CD8-positive, alpha-beta memory T cell (primary cell): Measurements from ENCODE around the gene AZIN2. TPM values are rescaled to one million over a fixed set of nuclear protein-coding genes. Genes with fewer than 3 reads are reported as not detected.

Experiments
- CTCF ChIA-PET: fragments of 350-600 bp; sonication (Branson Sonifier 250); formaldehyde crosslinking; loops from one replicate; lab custom pipeline; 2021; ENCODE audit warnings: antibody characterized with exemption; lab: Charles Lee
- POLR2A ChIA-PET: fragments of 350-600 bp; sonication (Branson Sonifier 250); formaldehyde crosslinking; loops from one replicate; lab custom pipeline; 2021; ENCODE audit warnings: antibody characterized with exemption; lab: Charles Lee
- DNase-seq, 5 donors: peaks; one replicate each; pipeline versions ENCODE4 v3.0.0 to v3.0.0-alpha.2; 2020 to 2022; ENCODE audit warnings: mixed read lengths in 1 of 5
- H3K27ac ChIP-seq: one replicate; pipeline ENCODE4 v1.7.0; 2013; ENCODE audit warnings: low read depth, mild to moderate bottlenecking, low read length, moderate library complexity
- H3K27me3 ChIP-seq: 2 replicates; pipeline ENCODE4 v1.7.0; 2013; ENCODE audit warnings: low read length, mild to moderate bottlenecking; ENCODE audit not compliant: insufficient read depth, poor library complexity, severe bottlenecking
- H3K36me3 ChIP-seq: 2 replicates; pipeline ENCODE4 v1.7.0; 2013; ENCODE audit warnings: mild to moderate bottlenecking, low read length, moderate library complexity; ENCODE audit not compliant: insufficient read depth
- H3K4me1 ChIP-seq: 2 replicates; pipeline ENCODE4 v1.7.0; 2013; ENCODE audit warnings: mild to moderate bottlenecking, low read length, moderate library complexity; ENCODE audit not compliant: insufficient read depth
- H3K4me3 ChIP-seq: 2 replicates; pipeline ENCODE4 v1.7.0; 2013; ENCODE audit warnings: mild to moderate bottlenecking, low read length
- H3K9me3 ChIP-seq: 2 replicates; pipeline ENCODE4 v1.7.0; 2013; ENCODE audit warnings: mild to moderate bottlenecking, low read length
- H3K27ac Mint-ChIP-seq, 8 donors: one replicate each; pipeline ENCODE4 v1.8.0; 2020 to 2021; ENCODE audit warnings: mixed read lengths in 8 of 8, mild to moderate bottlenecking in 6 of 8, inconsistent platforms in 3 of 8, moderate library complexity in 3 of 8
- H3K27me3 Mint-ChIP-seq, 2 donors: one replicate each; pipeline ENCODE4 v1.8.0; 2020 to 2021; ENCODE audit warnings: mixed read lengths in 2 of 2, mild to moderate bottlenecking in 1 of 2, moderate library complexity in 1 of 2
- H3K36me3 Mint-ChIP-seq, 3 donors: one replicate each; pipeline ENCODE4 v1.8.0; 2020 to 2021; ENCODE audit warnings: mixed read lengths in 3 of 3, inconsistent platforms in 1 of 3, mild to moderate bottlenecking in 1 of 3
- H3K4me1 Mint-ChIP-seq, 3 donors: one replicate each; pipeline ENCODE4 v1.8.0; 2020 to 2021; ENCODE audit warnings: mixed read lengths in 3 of 3, inconsistent platforms in 1 of 3, mild to moderate bottlenecking in 1 of 3
- H3K4me3 Mint-ChIP-seq, 7 donors: one replicate each; pipeline ENCODE4 v1.8.0; 2020 to 2021; ENCODE audit warnings: mixed read lengths in 7 of 7, mild to moderate bottlenecking in 6 of 7, moderate library complexity in 4 of 7, inconsistent platforms in 2 of 7
- H3K9me3 Mint-ChIP-seq, 5 donors: one replicate each; pipeline ENCODE4 v1.8.0; 2020 to 2022; ENCODE audit warnings: mixed read lengths in 5 of 5, mild to moderate bottlenecking in 3 of 5, moderate library complexity in 2 of 5, inconsistent platforms in 1 of 5
- polyA plus RNA-seq: library from polyadenylated mRNA; unstranded; fragments of 300-500 nt; fragmentation: Illumina TruSeq; gene quantifications from one replicate; pipeline ENCODE4 v1.2.3, GENCODE V29; 2021
- total RNA-seq, 2 experiments: library from RNA; stranded (reverse); gene quantifications; one replicate each; pipeline ENCODE4 v1.2.3, GENCODE V29; 2021

Gene AZIN2
- total and polyA plus RNA-seq, 3 experiments from 2014 or later, result 2.1 to 4.9 (median 2.5) TPM

GRCh38 chr1:33158366-33158765, 77.4 kb downstream of the AZIN2 start:
- Histone ChIP-seq H3K4me3 (no peak overlapping the region), H3K27me3 (no peaks in the 10 kb centered on the region), H3K4me1 (no peaks in the 10 kb centered on the region), H3K36me3 (peaks cover 4% of the 10 kb centered on the region), H3K27ac (no peak overlapping the region), H3K9me3 (no peaks in the 10 kb centered on the region)
- Mint-ChIP-seq H3K4me3 (no peak overlapping the region), H3K9me3 (no peaks in the 10 kb centered on the region), H3K27me3 (peaks cover 0 to 1% of the 10 kb centered on the region in 2 donors), H3K36me3 (peaks cover 4 to 66% (median 17%) of the 10 kb centered on the region in 3 donors), H3K4me1 (peaks cover 0 to 2% (median 0%) of the 10 kb centered on the region in 3 donors), H3K27ac (no peak overlapping the region)
- ChIA-PET CTCF (no interaction called here), POLR2A (no interaction called here)
- no peak for DNase-seq

- Histone ChIP-seq H3K36me3 (peaks cover 4% of the 10 kb centered on the region), H3K4me3 (no peak overlapping the region), H3K27ac (no peak overlapping the region), H3K9me3 (no peaks in the 10 kb centered on the region), H3K27me3 (no peaks in the 10 kb centered on the region), H3K4me1 (no peaks in the 10 kb centered on the region)
- ChIA-PET POLR2A (interaction anchor here (0.6 kb wide), 1 partner anchor 45 kb away, joined by 5 read pairs; no protein-coding TSS in a partner anchor), CTCF (no interaction called here)
- H3K36me3 Mint-ChIP-seq, result peaks cover 4 to 69% (median 14%) of the 10 kb centered on the region in 3 donors
- no peak for DNase-seq
- peak overlapping the region in 1 of 8 donors; percentile 78 for H3K27ac Mint-ChIP-seq
- no peak overlapping the region for H3K4me3 Mint-ChIP-seq
- H3K4me1 Mint-ChIP-seq, result peaks cover 0 to 2% (median 0%) of the 10 kb centered on the region in 3 donors
- no peaks in the 10 kb centered on the region for H3K9me3 Mint-ChIP-seq
- peaks cover 0 to 1% of the 10 kb centered on the region in 2 donors for H3K27me3 Mint-ChIP-seq
These were observed 78.6 kb downstream of the AZIN2 start for GRCh38 chr1:33159577-33159976.

GRCh38 chr1:33161061-33161681, 80.2 kb downstream of the AZIN2 start:
- no peak overlapping the region for H3K4me3 Mint-ChIP-seq
- no peaks in the 10 kb centered on the region for H3K9me3 Mint-ChIP-seq
- no peak overlapping the region for H3K27ac ChIP-seq
- H3K27ac Mint-ChIP-seq, result peak overlapping the region in 1 of 8 donors; percentile 17
- H3K27me3 ChIP-seq, result no peaks in the 10 kb centered on the region
- peaks cover 0 to 2% (median 0%) of the 10 kb centered on the region in 3 donors for H3K4me1 Mint-ChIP-seq
- no peaks in the 10 kb centered on the region for H3K9me3 ChIP-seq
- DNase-seq, result no peak
- H3K4me1 ChIP-seq, result no peaks in the 10 kb centered on the region
- peaks cover 4 to 66% (median 15%) of the 10 kb centered on the region in 3 donors for H3K36me3 Mint-ChIP-seq
- no peak overlapping the region for H3K4me3 ChIP-seq
- ChIA-PET CTCF (interaction anchor here (0.7 kb wide), 1 partner anchor 20 kb away, joined by 3 read pairs; no protein-coding TSS in a partner anchor), POLR2A (no interaction called here)
- H3K36me3 ChIP-seq, result peaks cover 4% of the 10 kb centered on the region
- H3K27me3 Mint-ChIP-seq, result peaks cover 0 to 1% of the 10 kb centered on the region in 2 donors

- H3K9me3 Mint-ChIP-seq, result no peaks in the 10 kb centered on the region
- POLR2A ChIA-PET, result no interaction called here
- DNase-seq, result no peak
- no peaks in the 10 kb centered on the region for H3K9me3 ChIP-seq
- peaks cover 0 to 2% (median 0%) of the 10 kb centered on the region in 3 donors for H3K4me1 Mint-ChIP-seq
- peaks cover 4% of the 10 kb centered on the region for H3K36me3 ChIP-seq
- peaks cover 0 to 3% of the 10 kb centered on the region in 2 donors for H3K27me3 Mint-ChIP-seq
- no peak overlapping the region for H3K27ac Mint-ChIP-seq
- CTCF ChIA-PET, result no interaction called here
- H3K27ac ChIP-seq, result no peak overlapping the region
- H3K4me1 ChIP-seq, result no peaks in the 10 kb centered on the region
- no peak overlapping the region for H3K4me3 ChIP-seq
- no peaks in the 10 kb centered on the region for H3K27me3 ChIP-seq
- peaks cover 7 to 66% (median 11%) of the 10 kb centered on the region in 3 donors for H3K36me3 Mint-ChIP-seq
- no peak overlapping the region for H3K4me3 Mint-ChIP-seq
These were observed 81.2 kb downstream of the AZIN2 start for GRCh38 chr1:33162141-33162540.

GRCh38 chr1:33163621-33164519, 82.9 kb downstream of the AZIN2 start:
- POLR2A ChIA-PET, result no interaction called here

GRCh38 chr1:33165209-33165608, 84.3 kb downstream of the AZIN2 start:
- no peak overlapping the region for H3K4me3 ChIP-seq
- CTCF ChIA-PET, result no interaction called here
- H3K4me3 Mint-ChIP-seq, result no peak overlapping the region
- H3K36me3 ChIP-seq, result no peaks in the 10 kb centered on the region
- no peaks in the 10 kb centered on the region for H3K4me1 ChIP-seq
- peaks cover 3 to 5% (median 5%) of the 10 kb centered on the region in 3 donors for H3K4me1 Mint-ChIP-seq
- POLR2A ChIA-PET, result no interaction called here
- H3K27ac Mint-ChIP-seq, result peak overlapping the region in 1 of 8 donors; percentile 12
- no peaks in the 10 kb centered on the region for H3K9me3 ChIP-seq
- H3K27me3 ChIP-seq, result no peaks in the 10 kb centered on the region
- peaks cover 14 to 68% (median 14%) of the 10 kb centered on the region in 3 donors for H3K36me3 Mint-ChIP-seq
- no peak for DNase-seq
- H3K27me3 Mint-ChIP-seq, result peaks cover 0 to 1% of the 10 kb centered on the region in 2 donors
- H3K27ac ChIP-seq, result no peak overlapping the region
- H3K9me3 Mint-ChIP-seq, result no peaks in the 10 kb centered on the region

More at GRCh38 chr1:33163621-33164519, 82.9 kb downstream of the AZIN2 start:
- peak overlapping the region in 1 of 8 donors; percentile 43 for H3K27ac Mint-ChIP-seq
- H3K4me1 Mint-ChIP-seq, result peaks cover 0 to 5% (median 3%) of the 10 kb centered on the region in 3 donors
- no peaks in the 10 kb centered on the region for H3K9me3 ChIP-seq
- no peaks in the 10 kb centered on the region for H3K27me3 ChIP-seq
- no peak overlapping the region for H3K4me3 ChIP-seq
- H3K27ac ChIP-seq, result no peak overlapping the region
- CTCF ChIA-PET, result no interaction called here
- no peaks in the 10 kb centered on the region for H3K9me3 Mint-ChIP-seq
- H3K4me1 ChIP-seq, result no peaks in the 10 kb centered on the region
- no peak for DNase-seq
- H3K4me3 Mint-ChIP-seq, result no peak overlapping the region
- peaks cover 4% of the 10 kb centered on the region for H3K36me3 ChIP-seq
- peaks cover 0 to 3% of the 10 kb centered on the region in 2 donors for H3K27me3 Mint-ChIP-seq
- peaks cover 14 to 68% (median 15%) of the 10 kb centered on the region in 3 donors for H3K36me3 Mint-ChIP-seq

- Mint-ChIP-seq H3K27me3 (peaks cover 0 to 1% of the 10 kb centered on the region in 2 donors), H3K36me3 (peaks cover 14 to 68% (median 14%) of the 10 kb centered on the region in 3 donors), H3K4me3 (no peak overlapping the region), H3K4me1 (peaks cover 3 to 8% (median 6%) of the 10 kb centered on the region in 3 donors), H3K9me3 (no peaks in the 10 kb centered on the region), H3K27ac (no peak overlapping the region)
- Histone ChIP-seq H3K27ac (no peak overlapping the region), H3K9me3 (no peaks in the 10 kb centered on the region), H3K4me1 (no peaks in the 10 kb centered on the region), H3K27me3 (no peaks in the 10 kb centered on the region), H3K4me3 (no peak overlapping the region), H3K36me3 (no peaks in the 10 kb centered on the region)
- DNase-seq, result no peak
- CTCF ChIA-PET, result no interaction called here
- POLR2A ChIA-PET, result no interaction called here
These were observed 84.9 kb downstream of the AZIN2 start for GRCh38 chr1:33165809-33166208.
